ENCODE measurements around the gene CCDC116. TPM values are rescaled to one million over a fixed set of nuclear protein-coding genes. Genes with fewer than 3 reads are reported as not detected.
A peak's percentile ranks its signal among the peaks of the same experiment; 100 is the strongest.
"Not testable (repeated sequence)": the region's sequence is repeated elsewhere in the genome, so short reads cannot be mapped to it uniquely, and the experiment has no call there.

The CCDC116 gene
- total RNA-seq, 1 donor from 2014 or later = not detected

- H3K4me1 ChIP-seq = no peaks in the 10 kb centered on the region
- no peak overlapping the region for H3K4me3 ChIP-seq
- Mint-ChIP-seq H3K27me3 (ENCODE audit: insufficient read depth, low read depth) (peaks cover 2% of the 10 kb centered on the region), H3K36me3 (no peaks in the 10 kb centered on the region), H3K9me3 (no peaks in the 10 kb centered on the region), H3K4me3 (no peak overlapping the region), H3K27ac (no peak overlapping the region), H3K4me1 (peaks cover 4% of the 10 kb centered on the region)
- no peak for DNase-seq (ENCODE audit: low spot score)
- H3K36me3 ChIP-seq = no peaks in the 10 kb centered on the region
- no peak overlapping the region for H3K27ac ChIP-seq
- H3K79me2 ChIP-seq (ENCODE audit: low read depth) = no peaks in the 10 kb centered on the region
- TF ChIP-seq CTCF (IDR thresholded peaks at IDR 0.05) (no peak), EZH2 (IDR thresholded peaks at IDR 0.05) (no peak), EZH2phosphoT487 (IDR thresholded peaks at IDR 0.05) (no peak)
- H3K9ac ChIP-seq = no peak overlapping the region
- no peak overlapping the region for H2AFZ ChIP-seq (replicated peaks)
- H3K9me3 ChIP-seq (ENCODE audit: low read depth) = no peaks in the 10 kb centered on the region
- no peak overlapping the region for H3K4me2 ChIP-seq
- H3K27me3 ChIP-seq = no peaks in the 10 kb centered on the region
- H3F3A ChIP-seq (ENCODE audit: low read depth) = no peaks in the 10 kb centered on the region
- no peaks in the 10 kb centered on the region for H4K20me1 ChIP-seq (ENCODE audit: low read depth)
Measured at GRCh38 chr22:21634844-21635243, 2.3 kb downstream of the CCDC116 start.

GRCh38 chr22:21635771-21636510 lies 3.4 kb downstream of the CCDC116 start:
- H3K36me3 Mint-ChIP-seq = no peaks in the 10 kb centered on the region
- DNase-seq (ENCODE audit: low spot score) = no peak
- peaks cover 9% of the 10 kb centered on the region for H3K4me1 Mint-ChIP-seq
- no peaks in the 10 kb centered on the region for H3K27me3 ChIP-seq
- H3K27ac Mint-ChIP-seq = no peak overlapping the region
- H3K4me3 ChIP-seq = no peak overlapping the region
- H3K9me3 ChIP-seq (ENCODE audit: low read depth) = no peaks in the 10 kb centered on the region
- H3K27ac ChIP-seq = no peak overlapping the region
- H3K36me3 ChIP-seq = no peaks in the 10 kb centered on the region
- peaks cover under 1% of the 10 kb centered on the region for H3K4me1 ChIP-seq
- no peaks in the 10 kb centered on the region for H4K20me1 ChIP-seq (ENCODE audit: low read depth)
- no peak overlapping the region for H3K4me2 ChIP-seq
- H3K9ac ChIP-seq = no peak overlapping the region
- no peak overlapping the region for H2AFZ ChIP-seq (replicated peaks)
- H3K4me3 Mint-ChIP-seq = no peak overlapping the region
- no peaks in the 10 kb centered on the region for H3K9me3 Mint-ChIP-seq
- peaks cover 2% of the 10 kb centered on the region for H3F3A ChIP-seq (ENCODE audit: low read depth)
- no peaks in the 10 kb centered on the region for H3K79me2 ChIP-seq (ENCODE audit: low read depth)
- no peak for TF ChIP-seq EZH2 (IDR thresholded peaks at IDR 0.05)
- no peak for TF ChIP-seq CTCF (IDR thresholded peaks at IDR 0.05)
- no peak for TF ChIP-seq EZH2phosphoT487 (IDR thresholded peaks at IDR 0.05)
- H3K27me3 Mint-ChIP-seq (ENCODE audit: insufficient read depth, low read depth) = peaks cover 5% of the 10 kb centered on the region

- Mint-ChIP-seq H3K4me3 (peak overlapping the region; percentile 52), H3K27ac (no peak overlapping the region), H3K4me1 (peaks cover 14% of the 10 kb centered on the region), H3K27me3 (ENCODE audit: insufficient read depth, low read depth) (peaks cover 6% of the 10 kb centered on the region), H3K36me3 (no peaks in the 10 kb centered on the region), H3K9me3 (no peaks in the 10 kb centered on the region)
- no peaks in the 10 kb centered on the region for H3K27me3 ChIP-seq
- H3K36me3 ChIP-seq = no peaks in the 10 kb centered on the region
- no peak overlapping the region for H3K9ac ChIP-seq
- H3K4me1 ChIP-seq = peaks cover 5% of the 10 kb centered on the region
- H3K4me2 ChIP-seq = no peak overlapping the region
- H4K20me1 ChIP-seq (ENCODE audit: low read depth) = no peaks in the 10 kb centered on the region
- no peak for TF ChIP-seq EZH2 (IDR thresholded peaks at IDR 0.05)
- TF ChIP-seq EZH2phosphoT487 (IDR thresholded peaks at IDR 0.05) = no peak
- no peak for TF ChIP-seq CTCF (IDR thresholded peaks at IDR 0.05)
- H3F3A ChIP-seq (ENCODE audit: low read depth) = peaks cover 9% of the 10 kb centered on the region
- no peak overlapping the region for H2AFZ ChIP-seq (replicated peaks)
- no peaks in the 10 kb centered on the region for H3K9me3 ChIP-seq (ENCODE audit: low read depth)
- no peaks in the 10 kb centered on the region for H3K79me2 ChIP-seq (ENCODE audit: low read depth)
- H3K4me3 ChIP-seq = no peak overlapping the region
- H3K27ac ChIP-seq = no peak overlapping the region
- DNase-seq (ENCODE audit: low spot score) = no peak
Measured at GRCh38 chr22:21636629-21637218, 4.2 kb downstream of the CCDC116 start.

GRCh38 chr22:21637450-21637849 lies 4.9 kb downstream of the CCDC116 start:
- H3K4me3 ChIP-seq, H3K9me3 Mint-ChIP-seq: not testable (repeated sequence)

More at GRCh38 chr22:21637450-21637849, 4.9 kb downstream of the CCDC116 start:
- H2AFZ ChIP-seq (replicated peaks); DNase-seq (ENCODE audit: low spot score); H3K36me3 Mint-ChIP-seq; H3K27ac Mint-ChIP-seq; H3K27me3 Mint-ChIP-seq (ENCODE audit: insufficient read depth, low read depth); H3K4me1 ChIP-seq; H3K36me3 ChIP-seq; H3K4me2 ChIP-seq; H3K9me3 ChIP-seq (ENCODE audit: low read depth); H4K20me1 ChIP-seq (ENCODE audit: low read depth); H3K79me2 ChIP-seq (ENCODE audit: low read depth); H3F3A ChIP-seq (ENCODE audit: low read depth); H3K27ac ChIP-seq; H3K4me3 Mint-ChIP-seq; H3K9ac ChIP-seq; H3K27me3 ChIP-seq: not testable (repeated sequence)
- peaks cover 14% of the 10 kb centered on the region for H3K4me1 Mint-ChIP-seq
